NT2/D1 (cell line): ENCODE results near the gene ZNF688.
"Not testable (repeated sequence)": the region's sequence is repeated elsewhere in the genome, so short reads cannot be mapped to it uniquely, and the experiment has no call there.

Source experiments
- DNase-seq: peaks from one replicate; pipeline ENCODE4 v3.0.0-alpha.2; 2011; ENCODE audit warnings: low read depth, low spot score
- H3K27me3 ChIP-seq: 2 replicates; pipeline ENCODE4 v1.6.0; 2011; ENCODE audit warnings: mild to moderate bottlenecking; ENCODE audit not compliant: insufficient read length, insufficient read depth
- H3K36me3 ChIP-seq: 2 replicates; pipeline ENCODE4 v1.6.1; 2011; ENCODE audit warnings: mild to moderate bottlenecking, low read length, mixed read lengths; ENCODE audit not compliant: insufficient read depth, insufficient read length
- H3K4me1 ChIP-seq: 2 replicates; pipeline ENCODE4 v1.5.1; 2011; ENCODE audit not compliant: insufficient read depth, insufficient read length
- H3K4me3 ChIP-seq: 2 replicates; pipeline ENCODE4 v1.5.1; 2011; ENCODE audit warnings: low read depth; ENCODE audit not compliant: insufficient read length
- H3K9ac ChIP-seq: 2 replicates; pipeline ENCODE4 v1.6.0; 2011; ENCODE audit warnings: low read depth; ENCODE audit not compliant: insufficient read length
- H3K9me3 ChIP-seq: 2 replicates; pipeline ENCODE4 v1.5.1; 2011; ENCODE audit warnings: mild to moderate bottlenecking, low read length; ENCODE audit not compliant: insufficient read depth
- SUZ12 ChIP-seq: IDR thresholded peaks from 2 replicates; pipeline ENCODE4 v1.6.1; 2011; ENCODE audit not compliant: insufficient read length, insufficient read depth; ENCODE audit errors: extremely low read depth
- YY1 ChIP-seq: IDR thresholded peaks from 2 replicates; pipeline ENCODE4 v1.6.1; 2011; ENCODE audit not compliant: insufficient read length, insufficient read depth
- ZNF274 ChIP-seq: IDR thresholded peaks from 2 replicates; pipeline ENCODE4 v1.6.1; 2011; ENCODE audit warnings: mild to moderate bottlenecking, low read depth, low read length

ZNF688 gene

GRCh38 chr16:30600929-30601328, 29.4 kb upstream of the ZNF688 start:
- H3K36me3 ChIP-seq: peaks cover 30% of the 10 kb centered on the region
- TF ChIP-seq YY1: no peak
- no peak for TF ChIP-seq ZNF274
- TF ChIP-seq SUZ12: no peak

GRCh38 chr16:30600215-30600614, 28.7 kb upstream of the ZNF688 start:
- H3K9me3 ChIP-seq: no peaks in the 10 kb centered on the region
- no peak overlapping the region for H3K4me3 ChIP-seq
- H3K27me3 ChIP-seq: no peaks in the 10 kb centered on the region
- no peak for DNase-seq
- H3K36me3 ChIP-seq: peaks cover 25% of the 10 kb centered on the region
- TF ChIP-seq YY1 (no peak), SUZ12 (no peak), ZNF274 (no peak)
- no peak overlapping the region for H3K9ac ChIP-seq
- no peaks in the 10 kb centered on the region for H3K4me1 ChIP-seq

More at GRCh38 chr16:30600929-30601328, 29.4 kb upstream of the ZNF688 start:
- H3K9ac ChIP-seq: no peak overlapping the region
- H3K27me3 ChIP-seq: no peaks in the 10 kb centered on the region
- no peaks in the 10 kb centered on the region for H3K4me1 ChIP-seq
- H3K4me3 ChIP-seq: no peak overlapping the region
- no peak for DNase-seq
- no peaks in the 10 kb centered on the region for H3K9me3 ChIP-seq

- peaks cover 28% of the 10 kb centered on the region for H3K36me3 ChIP-seq
- TF ChIP-seq SUZ12: no peak
- TF ChIP-seq ZNF274: no peak
- no peak for TF ChIP-seq YY1
- H3K9me3 ChIP-seq: peaks cover 6% of the 10 kb centered on the region; the same call in 1 of the 2 replicates
- H3K27me3 ChIP-seq: no peaks in the 10 kb centered on the region
- H3K9ac ChIP-seq: no peak overlapping the region
- H3K4me1 ChIP-seq: no peaks in the 10 kb centered on the region
- H3K4me3 ChIP-seq: no peak overlapping the region
- no peak for DNase-seq
Measured at GRCh38 chr16:30592871-30593270, 21.4 kb upstream of the ZNF688 start.

- peaks cover 40% of the 10 kb centered on the region for H3K36me3 ChIP-seq
- not testable (repeated sequence) for H3K27me3 ChIP-seq, DNase-seq, H3K9ac ChIP-seq, H3K4me3 ChIP-seq, H3K4me1 ChIP-seq, H3K9me3 ChIP-seq
Measured at GRCh38 chr16:30590869-30591268, 19.4 kb upstream of the ZNF688 start.

GRCh38 chr16:30589582-30589981, 18.1 kb upstream of the ZNF688 start:
- peaks cover 38% of the 10 kb centered on the region for H3K36me3 ChIP-seq
- H3K4me3 ChIP-seq: not testable (repeated sequence)

GRCh38 chr16:30588651-30589050, 17.1 kb upstream of the ZNF688 start:
- no peaks in the 10 kb centered on the region for H3K27me3 ChIP-seq
- H3K4me1 ChIP-seq: no peaks in the 10 kb centered on the region
- H3K36me3 ChIP-seq: peaks cover 39% of the 10 kb centered on the region
- no peaks in the 10 kb centered on the region for H3K9me3 ChIP-seq
- no peak for TF ChIP-seq YY1
- no peak for TF ChIP-seq ZNF274
- no peak for TF ChIP-seq SUZ12
- no peak overlapping the region for H3K4me3 ChIP-seq
- DNase-seq: no peak
- H3K9ac ChIP-seq: no peak overlapping the region

More at GRCh38 chr16:30589582-30589981, 18.1 kb upstream of the ZNF688 start:
- not testable (repeated sequence) for DNase-seq, H3K27me3 ChIP-seq, H3K9me3 ChIP-seq, H3K9ac ChIP-seq, H3K4me1 ChIP-seq

GRCh38 chr16:30585400-30586191, 14.1 kb upstream of the ZNF688 start, which contains the start of gene ZNF785:
ZNF785 (minus strand) TSS chr16:30585697; CDS start chr16:30585611, 86 bp downstream.
- peaks cover 6% of the 10 kb centered on the region for H3K4me1 ChIP-seq
- no peaks in the 10 kb centered on the region for H3K27me3 ChIP-seq
- peak within 1 kb of the TSS; percentile 96 for H3K9ac ChIP-seq
- peak within 1 kb of the TSS; percentile 78 for H3K4me3 ChIP-seq
- no peak for TF ChIP-seq SUZ12
- TF ChIP-seq YY1: peak; percentile 98
- peaks cover 54% of the 10 kb centered on the region for H3K36me3 ChIP-seq
- peak; percentile 98 for DNase-seq
- no peaks in the 10 kb centered on the region for H3K9me3 ChIP-seq

- Histone ChIP-seq H3K27me3 (no peaks in the 10 kb centered on the region), H3K4me1 (peaks cover 6% of the 10 kb centered on the region), H3K4me3 (peak overlapping the region; percentile 78), H3K36me3 (peaks cover 54% of the 10 kb centered on the region), H3K9ac (peak overlapping the region; percentile 96), H3K9me3 (no peaks in the 10 kb centered on the region)
- no peak for DNase-seq
- TF ChIP-seq ZNF274 (no peak), YY1 (no peak), SUZ12 (no peak)
Measured at GRCh38 chr16:30585022-30585399, 13.5 kb upstream of the ZNF688 start.
